B cell (primary cell): ENCODE results near the gene CAMK4.

Experiments
- EZH2 ChIP-seq: IDR thresholded peaks from 2 replicates; pipeline ENCODE4 v1.6.1; 2012; ENCODE audit warnings: borderline replicate concordance, low read depth, mild to moderate bottlenecking, moderate library complexity, low read length; ENCODE audit not compliant: insufficient read depth, poor library complexity, severe bottlenecking
- TF ChIP-seq, protein P1 (sequence below): fragments of 200-600 bp; IDR thresholded peaks from one replicate; pipeline ENCODE4 v1.8.0; 2022; ENCODE audit warnings: antibody characterized with exemption, mild to moderate bottlenecking

DNA sequence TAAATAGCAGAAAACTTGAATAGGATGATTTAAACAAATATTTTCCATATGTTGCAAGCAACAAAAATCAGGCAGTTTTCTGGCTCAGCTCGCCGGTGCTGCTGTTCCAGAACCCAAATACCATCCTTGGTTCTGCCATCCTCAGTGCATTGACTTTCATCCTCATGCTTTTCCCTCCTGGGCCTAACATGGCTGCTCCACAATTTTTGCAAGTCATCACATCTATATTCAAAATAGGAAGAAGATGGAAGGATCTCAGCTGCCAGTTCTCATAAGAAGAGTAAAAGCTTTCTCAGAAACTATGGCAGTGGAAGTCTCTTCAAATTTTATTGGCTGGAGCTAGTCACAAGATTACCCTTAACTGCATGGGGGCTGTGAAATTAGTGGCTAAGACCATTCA lies 151.5 kb downstream of the CAMK4 start:
- TF ChIP-seq, protein P1, sequence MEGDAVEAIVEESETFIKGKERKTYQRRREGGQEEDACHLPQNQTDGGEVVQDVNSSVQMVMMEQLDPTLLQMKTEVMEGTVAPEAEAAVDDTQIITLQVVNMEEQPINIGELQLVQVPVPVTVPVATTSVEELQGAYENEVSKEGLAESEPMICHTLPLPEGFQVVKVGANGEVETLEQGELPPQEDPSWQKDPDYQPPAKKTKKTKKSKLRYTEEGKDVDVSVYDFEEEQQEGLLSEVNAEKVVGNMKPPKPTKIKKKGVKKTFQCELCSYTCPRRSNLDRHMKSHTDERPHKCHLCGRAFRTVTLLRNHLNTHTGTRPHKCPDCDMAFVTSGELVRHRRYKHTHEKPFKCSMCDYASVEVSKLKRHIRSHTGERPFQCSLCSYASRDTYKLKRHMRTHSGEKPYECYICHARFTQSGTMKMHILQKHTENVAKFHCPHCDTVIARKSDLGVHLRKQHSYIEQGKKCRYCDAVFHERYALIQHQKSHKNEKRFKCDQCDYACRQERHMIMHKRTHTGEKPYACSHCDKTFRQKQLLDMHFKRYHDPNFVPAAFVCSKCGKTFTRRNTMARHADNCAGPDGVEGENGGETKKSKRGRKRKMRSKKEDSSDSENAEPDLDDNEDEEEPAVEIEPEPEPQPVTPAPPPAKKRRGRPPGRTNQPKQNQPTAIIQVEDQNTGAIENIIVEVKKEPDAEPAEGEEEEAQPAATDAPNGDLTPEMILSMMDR = no peak
- TF ChIP-seq EZH2 = no peak
